Measurements from ENCODE around the gene BOLA3.
"Not testable (repeated sequence)": the region's sequence is repeated elsewhere in the genome, so short reads cannot be mapped to it uniquely, and the experiment has no call there.

- not testable (repeated sequence) for TF ChIP-seq POLR2A (IDR thresholded peaks at IDR 0.05)
- TF ChIP-seq, protein P1, sequence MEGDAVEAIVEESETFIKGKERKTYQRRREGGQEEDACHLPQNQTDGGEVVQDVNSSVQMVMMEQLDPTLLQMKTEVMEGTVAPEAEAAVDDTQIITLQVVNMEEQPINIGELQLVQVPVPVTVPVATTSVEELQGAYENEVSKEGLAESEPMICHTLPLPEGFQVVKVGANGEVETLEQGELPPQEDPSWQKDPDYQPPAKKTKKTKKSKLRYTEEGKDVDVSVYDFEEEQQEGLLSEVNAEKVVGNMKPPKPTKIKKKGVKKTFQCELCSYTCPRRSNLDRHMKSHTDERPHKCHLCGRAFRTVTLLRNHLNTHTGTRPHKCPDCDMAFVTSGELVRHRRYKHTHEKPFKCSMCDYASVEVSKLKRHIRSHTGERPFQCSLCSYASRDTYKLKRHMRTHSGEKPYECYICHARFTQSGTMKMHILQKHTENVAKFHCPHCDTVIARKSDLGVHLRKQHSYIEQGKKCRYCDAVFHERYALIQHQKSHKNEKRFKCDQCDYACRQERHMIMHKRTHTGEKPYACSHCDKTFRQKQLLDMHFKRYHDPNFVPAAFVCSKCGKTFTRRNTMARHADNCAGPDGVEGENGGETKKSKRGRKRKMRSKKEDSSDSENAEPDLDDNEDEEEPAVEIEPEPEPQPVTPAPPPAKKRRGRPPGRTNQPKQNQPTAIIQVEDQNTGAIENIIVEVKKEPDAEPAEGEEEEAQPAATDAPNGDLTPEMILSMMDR (IDR thresholded peaks at IDR 0.05 in 8 of 11, conservative IDR thresholded peaks at IDR 0.05 in 3 of 11) = not testable (repeated sequence)
Observed at GRCh38 chr2:74123955-74124354, 23.8 kb downstream of the BOLA3 start.
